GM12872 (cell line): ENCODE results near the gene MACROD1.

Experiments
- TF ChIP-seq, protein P1 (sequence below): IDR thresholded peaks from 3 replicates; pipeline ENCODE4 v1.5.1; 2011; ENCODE audit warnings: low read depth, mild to moderate bottlenecking, low read length, moderate library complexity; ENCODE audit not compliant: insufficient read depth

The MACROD1 gene

GRCh38 chr11:63974259-63975143 lies 191.4 kb downstream of the MACROD1 start, which contains the start of gene COX8A:
TSS of gene COX8A (plus strand) at chr11:63974620. CDS start at chr11:63974681, 61 bp downstream.
- TF ChIP-seq, protein P1, sequence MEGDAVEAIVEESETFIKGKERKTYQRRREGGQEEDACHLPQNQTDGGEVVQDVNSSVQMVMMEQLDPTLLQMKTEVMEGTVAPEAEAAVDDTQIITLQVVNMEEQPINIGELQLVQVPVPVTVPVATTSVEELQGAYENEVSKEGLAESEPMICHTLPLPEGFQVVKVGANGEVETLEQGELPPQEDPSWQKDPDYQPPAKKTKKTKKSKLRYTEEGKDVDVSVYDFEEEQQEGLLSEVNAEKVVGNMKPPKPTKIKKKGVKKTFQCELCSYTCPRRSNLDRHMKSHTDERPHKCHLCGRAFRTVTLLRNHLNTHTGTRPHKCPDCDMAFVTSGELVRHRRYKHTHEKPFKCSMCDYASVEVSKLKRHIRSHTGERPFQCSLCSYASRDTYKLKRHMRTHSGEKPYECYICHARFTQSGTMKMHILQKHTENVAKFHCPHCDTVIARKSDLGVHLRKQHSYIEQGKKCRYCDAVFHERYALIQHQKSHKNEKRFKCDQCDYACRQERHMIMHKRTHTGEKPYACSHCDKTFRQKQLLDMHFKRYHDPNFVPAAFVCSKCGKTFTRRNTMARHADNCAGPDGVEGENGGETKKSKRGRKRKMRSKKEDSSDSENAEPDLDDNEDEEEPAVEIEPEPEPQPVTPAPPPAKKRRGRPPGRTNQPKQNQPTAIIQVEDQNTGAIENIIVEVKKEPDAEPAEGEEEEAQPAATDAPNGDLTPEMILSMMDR: 0 out of 3 replicates have a peak, but pooled peaks have one; percentile 3

- TF ChIP-seq, protein P1: no peak
These were observed 195.0 kb downstream of the MACROD1 start for GRCh38 chr11:63970902-63971301.

DNA sequence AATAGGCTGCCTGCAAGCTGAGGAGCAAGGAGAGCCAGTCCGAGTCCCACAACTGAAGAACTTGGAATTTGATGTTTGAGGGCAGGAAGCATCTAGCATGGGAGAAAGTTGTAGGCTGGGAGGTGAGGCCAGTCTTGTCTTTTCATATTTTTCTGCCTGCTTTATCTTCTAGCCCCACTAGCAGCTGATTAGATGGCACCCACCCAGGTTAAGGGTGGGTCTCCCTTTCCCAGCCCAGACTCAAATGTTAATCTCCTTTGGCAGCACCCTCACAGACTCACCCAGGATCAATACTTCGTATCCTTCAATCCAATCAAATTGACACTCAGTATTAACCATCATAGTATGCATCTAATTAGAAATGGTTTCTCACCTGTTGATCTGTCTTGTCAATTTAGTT lies 196.5 kb downstream of the MACROD1 start:
- TF ChIP-seq, protein P1: no peak

GRCh38 chr11:63966444-63966843 lies 199.5 kb downstream of the MACROD1 start:
- TF ChIP-seq, protein P1: no peak

- TF ChIP-seq, protein P1: no peak
These were observed 204.1 kb downstream of the MACROD1 start for GRCh38 chr11:63961608-63962412.

GRCh38 chr11:63958008-63958407 lies 207.9 kb downstream of the MACROD1 start:
- TF ChIP-seq, protein P1: no peak

DNA sequence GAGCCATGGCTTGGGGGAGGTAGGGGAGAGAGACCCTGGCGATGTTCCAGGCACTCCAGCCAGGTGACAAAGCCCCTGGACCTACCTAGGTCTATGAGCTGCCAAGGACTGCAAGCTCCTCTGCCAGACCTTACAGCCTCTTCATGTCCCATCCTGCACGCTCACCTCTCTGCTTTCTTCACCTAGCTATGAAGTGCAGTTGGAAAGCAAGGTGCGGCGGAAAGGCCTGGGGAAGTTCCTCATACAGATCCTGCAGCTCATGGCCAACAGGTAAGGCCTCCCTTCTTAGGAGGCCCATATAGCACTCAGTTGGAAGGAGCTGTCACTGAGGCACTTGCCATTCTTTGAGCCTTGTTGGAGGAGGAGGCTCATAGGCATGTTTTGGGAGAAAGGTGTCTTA lies 213.3 kb downstream of the MACROD1 start:
- TF ChIP-seq, protein P1: no peak
